MCF 10A (cell line): ENCODE results near the gene VAC14. TPM values are rescaled to one million over a fixed set of nuclear protein-coding genes. Genes with fewer than 3 reads are reported as not detected.

Experiments
- BruUV-seq: library from RNA; stranded (reverse); fragments of 400-500 nt; replicated peaks from 2 replicates; lab custom pipeline; 2021; lab: Mats Ljungman, UMichigan
- CTCF ChIA-PET: fragments of 300-600 bp; sonication (Branson Sonifier 250); formaldehyde crosslinking; extraction: SDS; loops from one replicate; lab custom pipeline; 2021; ENCODE audit warnings: antibody characterized with exemption, inconsistent platforms; lab: Yijun Ruan, JAX
- POLR2A ChIA-PET: fragments of 300-600, 350-650 bp; sonication (Branson Sonifier 250); formaldehyde crosslinking; extraction: SDS; loops from one replicate; lab custom pipeline; 2020; ENCODE audit warnings: antibody characterized with exemption, inconsistent platforms; lab: Yijun Ruan, JAX
- DNase-seq: peaks from one replicate; pipeline ENCODE4 v3.0.0-alpha.2; 2018; ENCODE audit not compliant: unreplicated experiment
- H3K27ac Mint-ChIP-seq: one replicate; pipeline ENCODE4 v1.8.0; 2022; ENCODE audit warnings: mild to moderate bottlenecking, low read depth, mixed read lengths; ENCODE audit not compliant: unreplicated experiment
- H3K27me3 Mint-ChIP-seq: one replicate; pipeline ENCODE4 v1.8.0; 2022; ENCODE audit warnings: mixed read lengths; ENCODE audit not compliant: insufficient read depth, unreplicated experiment
- H3K36me3 Mint-ChIP-seq: one replicate; pipeline ENCODE4 v1.8.0; 2022; ENCODE audit warnings: mild to moderate bottlenecking, moderate library complexity, mixed read lengths; ENCODE audit not compliant: insufficient read depth, unreplicated experiment
- H3K4me1 Mint-ChIP-seq: one replicate; pipeline ENCODE4 v1.8.0; 2022; ENCODE audit warnings: mixed read lengths; ENCODE audit not compliant: insufficient read depth, unreplicated experiment
- H3K4me3 Mint-ChIP-seq: one replicate; pipeline ENCODE4 v1.8.0; 2022; ENCODE audit warnings: mild to moderate bottlenecking, moderate library complexity, mixed read lengths; ENCODE audit not compliant: unreplicated experiment
- H3K9me3 Mint-ChIP-seq: one replicate; pipeline ENCODE4 v1.8.0; 2022; ENCODE audit warnings: mixed read lengths; ENCODE audit not compliant: unreplicated experiment
- intact Hi-C: fragments of 100-400 bp; cut with micrococcal nuclease; formaldehyde crosslinking; loops from 2 replicates; pipeline ENCODE4 v1.14.1; 2022
- total RNA-seq: library from RNA; stranded (reverse); gene quantifications from 2 replicates; pipeline ENCODE4 v1.2.3, GENCODE V29; 2022
- TF ChIP-seq, protein P1 (sequence below): fragments of 200-600 bp; IDR thresholded peaks from one replicate; pipeline ENCODE4 v1.8.0; 2022; ENCODE audit warnings: antibody characterized with exemption, mild to moderate bottlenecking; ENCODE audit not compliant: unreplicated experiment

VAC14 gene
- total RNA-seq, 1 experiment from 2014 or later: 25.5 TPM

DNA sequence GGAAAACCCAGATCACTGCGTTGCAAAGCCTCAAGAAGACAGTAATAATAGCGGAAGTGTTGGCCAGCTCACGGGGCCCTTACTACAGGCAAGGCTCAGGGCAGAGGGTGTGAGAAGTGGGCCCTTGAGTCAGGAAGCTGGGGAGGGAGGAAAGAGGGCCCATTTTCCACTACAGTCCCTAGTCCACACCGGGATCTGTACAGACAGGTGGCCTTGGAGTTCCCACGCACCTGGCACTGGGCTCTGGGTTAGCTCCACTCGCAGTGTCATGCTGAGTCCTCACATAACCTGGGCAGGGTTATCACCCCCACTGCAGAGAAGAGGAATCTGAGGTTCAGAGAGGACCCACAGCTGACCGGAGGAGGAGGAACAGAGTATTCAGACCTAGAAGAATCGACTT lies 98.3 kb downstream of the VAC14 start:
- TF ChIP-seq, protein P1, sequence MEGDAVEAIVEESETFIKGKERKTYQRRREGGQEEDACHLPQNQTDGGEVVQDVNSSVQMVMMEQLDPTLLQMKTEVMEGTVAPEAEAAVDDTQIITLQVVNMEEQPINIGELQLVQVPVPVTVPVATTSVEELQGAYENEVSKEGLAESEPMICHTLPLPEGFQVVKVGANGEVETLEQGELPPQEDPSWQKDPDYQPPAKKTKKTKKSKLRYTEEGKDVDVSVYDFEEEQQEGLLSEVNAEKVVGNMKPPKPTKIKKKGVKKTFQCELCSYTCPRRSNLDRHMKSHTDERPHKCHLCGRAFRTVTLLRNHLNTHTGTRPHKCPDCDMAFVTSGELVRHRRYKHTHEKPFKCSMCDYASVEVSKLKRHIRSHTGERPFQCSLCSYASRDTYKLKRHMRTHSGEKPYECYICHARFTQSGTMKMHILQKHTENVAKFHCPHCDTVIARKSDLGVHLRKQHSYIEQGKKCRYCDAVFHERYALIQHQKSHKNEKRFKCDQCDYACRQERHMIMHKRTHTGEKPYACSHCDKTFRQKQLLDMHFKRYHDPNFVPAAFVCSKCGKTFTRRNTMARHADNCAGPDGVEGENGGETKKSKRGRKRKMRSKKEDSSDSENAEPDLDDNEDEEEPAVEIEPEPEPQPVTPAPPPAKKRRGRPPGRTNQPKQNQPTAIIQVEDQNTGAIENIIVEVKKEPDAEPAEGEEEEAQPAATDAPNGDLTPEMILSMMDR: no peak
- no peaks in the 10 kb centered on the region for H3K9me3 Mint-ChIP-seq
- H3K4me3 Mint-ChIP-seq: no peak overlapping the region
- BruUV-seq: no TSS peak
- peak overlapping the region; percentile 88 for H3K27ac Mint-ChIP-seq
- intact Hi-C loops: no loop called here
- ChIA-PET POLR2A (interaction anchor here (3.9 kb wide), 1 partner anchor 13 kb away, joined by 18 read pairs; no protein-coding TSS in a partner anchor), CTCF (interaction anchor here (1.0 to 2.0 kb wide), 4 partner anchors 11 to 69 kb away, joined by 3 to 10 read pairs (median 6); no protein-coding TSS in a partner anchor)
- no peaks in the 10 kb centered on the region for H3K27me3 Mint-ChIP-seq
- DNase-seq: no peak
- no peaks in the 10 kb centered on the region for H3K36me3 Mint-ChIP-seq
- peaks cover 44% of the 10 kb centered on the region for H3K4me1 Mint-ChIP-seq

DNA sequence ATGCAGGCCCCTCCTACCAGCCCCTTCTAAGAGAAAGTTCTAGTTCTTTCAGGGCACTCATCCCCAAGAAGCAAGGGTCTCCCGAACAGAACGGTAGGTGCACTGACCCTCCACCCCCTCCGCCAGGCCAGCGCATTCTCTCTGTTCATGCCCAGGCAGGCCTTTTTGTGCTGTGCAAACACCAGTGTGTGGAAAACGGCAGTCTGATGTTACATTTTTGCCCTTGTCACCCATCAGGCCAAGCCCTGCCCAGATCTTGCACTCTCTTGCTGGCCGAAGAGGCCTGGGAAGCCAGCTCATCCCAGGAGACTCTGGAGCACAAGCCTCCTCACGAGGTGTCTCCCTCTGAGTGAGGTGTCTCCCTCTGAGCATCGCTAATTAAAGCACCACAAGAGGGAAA lies 99.0 kb downstream of the VAC14 start:
- intact Hi-C loops: no loop called here
- Mint-ChIP-seq H3K27ac (peak overlapping the region; percentile 88), H3K9me3 (no peaks in the 10 kb centered on the region), H3K36me3 (no peaks in the 10 kb centered on the region), H3K4me1 (peaks cover 40% of the 10 kb centered on the region), H3K27me3 (no peaks in the 10 kb centered on the region), H3K4me3 (no peak overlapping the region)
- BruUV-seq: no TSS peak
- no peak for DNase-seq
- POLR2A ChIA-PET: interaction anchor here (3.9 kb wide), 1 partner anchor 13 kb away, joined by 18 read pairs; no protein-coding TSS in a partner anchor
- TF ChIP-seq, protein P1: no peak
- CTCF ChIA-PET: interaction anchor here (1.0 to 2.0 kb wide), 4 partner anchors 10 to 70 kb away, joined by 3 to 10 read pairs (median 6); no protein-coding TSS in a partner anchor

DNA sequence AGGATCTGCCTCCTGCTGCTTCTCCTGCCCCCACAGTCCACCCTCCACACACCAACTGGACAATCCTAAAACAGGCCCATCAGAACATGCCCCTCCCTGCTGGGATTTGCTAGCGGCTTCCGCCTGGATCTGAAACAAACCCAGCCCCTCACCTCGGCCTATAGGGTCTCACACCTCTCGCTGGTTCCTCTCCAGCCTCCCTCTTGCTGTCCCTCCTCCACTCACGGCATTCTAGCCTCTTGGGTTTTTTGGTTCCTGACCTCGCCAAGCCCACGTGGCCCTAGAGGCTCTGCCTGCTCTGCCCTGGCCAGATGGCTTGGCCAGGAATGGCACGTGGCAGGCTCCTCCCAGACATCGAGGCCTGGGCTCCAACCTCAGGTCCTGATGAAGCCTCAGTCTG lies 99.4 kb downstream of the VAC14 start:
- H3K4me3 Mint-ChIP-seq: no peak overlapping the region
- peaks cover 39% of the 10 kb centered on the region for H3K4me1 Mint-ChIP-seq
- intact Hi-C loops: no loop called here
- H3K36me3 Mint-ChIP-seq: no peaks in the 10 kb centered on the region
- H3K27me3 Mint-ChIP-seq: no peaks in the 10 kb centered on the region
- no peak for DNase-seq
- ChIA-PET POLR2A (interaction anchor here (3.9 kb wide), 1 partner anchor 14 kb away, joined by 18 read pairs; no protein-coding TSS in a partner anchor), CTCF (interaction anchor here (1.0 to 2.0 kb wide), 3 partner anchors 10 to 70 kb away, joined by 3 to 10 read pairs (median 8); no protein-coding TSS in a partner anchor)
- H3K27ac Mint-ChIP-seq: peak overlapping the region; percentile 88
- BruUV-seq: no TSS peak
- no peaks in the 10 kb centered on the region for H3K9me3 Mint-ChIP-seq
- TF ChIP-seq, protein P1: no peak

DNA sequence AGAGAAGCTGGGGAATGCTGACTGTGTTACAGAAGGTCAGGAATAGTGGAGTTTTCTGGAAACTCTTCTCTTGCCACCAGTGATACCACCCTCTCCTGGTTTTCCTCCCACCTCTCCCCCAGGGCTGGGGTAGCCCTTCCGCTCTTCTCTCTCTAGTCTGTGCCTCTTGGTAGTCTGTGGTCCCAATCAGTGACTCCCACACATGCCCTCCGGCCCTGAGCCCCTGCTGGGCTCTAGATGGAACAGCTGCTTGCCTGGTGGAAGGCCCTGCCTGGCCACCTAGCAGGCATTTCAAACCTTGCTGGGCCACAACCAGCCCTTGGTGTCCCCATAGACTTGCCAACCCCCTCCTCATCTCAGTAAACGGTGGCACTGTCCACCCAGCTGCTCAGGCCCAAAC lies 99.9 kb downstream of the VAC14 start:
- POLR2A ChIA-PET: interaction anchor here (0.9 to 3.9 kb wide), 2 partner anchors 14 to 104 kb away, joined by 3 to 18 read pairs; no protein-coding TSS in a partner anchor
- Mint-ChIP-seq H3K9me3 (no peaks in the 10 kb centered on the region), H3K36me3 (no peaks in the 10 kb centered on the region), H3K4me3 (no peak overlapping the region), H3K4me1 (peaks cover 34% of the 10 kb centered on the region), H3K27me3 (no peaks in the 10 kb centered on the region), H3K27ac (peak overlapping the region; percentile 88)
- BruUV-seq: no TSS peak
- no peak for DNase-seq
- TF ChIP-seq, protein P1: no peak
- CTCF ChIA-PET: interaction anchor here (2.7 kb wide), 1 partner anchor 69 kb away, joined by 15 read pairs; no protein-coding TSS in a partner anchor
- intact Hi-C loops: no loop called here
